ENCODE measurements around the gene POLR3C. TPM values are rescaled to one million over a fixed set of nuclear protein-coding genes. Genes with fewer than 3 reads are reported as not detected.

The POLR3C gene, protein sequence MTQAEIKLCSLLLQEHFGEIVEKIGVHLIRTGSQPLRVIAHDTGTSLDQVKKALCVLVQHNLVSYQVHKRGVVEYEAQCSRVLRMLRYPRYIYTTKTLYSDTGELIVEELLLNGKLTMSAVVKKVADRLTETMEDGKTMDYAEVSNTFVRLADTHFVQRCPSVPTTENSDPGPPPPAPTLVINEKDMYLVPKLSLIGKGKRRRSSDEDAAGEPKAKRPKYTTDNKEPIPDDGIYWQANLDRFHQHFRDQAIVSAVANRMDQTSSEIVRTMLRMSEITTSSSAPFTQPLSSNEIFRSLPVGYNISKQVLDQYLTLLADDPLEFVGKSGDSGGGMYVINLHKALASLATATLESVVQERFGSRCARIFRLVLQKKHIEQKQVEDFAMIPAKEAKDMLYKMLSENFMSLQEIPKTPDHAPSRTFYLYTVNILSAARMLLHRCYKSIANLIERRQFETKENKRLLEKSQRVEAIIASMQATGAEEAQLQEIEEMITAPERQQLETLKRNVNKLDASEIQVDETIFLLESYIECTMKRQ
- total RNA-seq (2021) (20.2 to 24.9 TPM (median 22.7 TPM) in 3 replicates), Bru-seq, nascent RNA (percentile 84 among the genes with signal in this experiment)
- long read RNA-seq, experiment 1, transcript POLR3C-201 (15 exons, 1,851 nt) = major isoform, 72 of 119 reads
- long read RNA-seq, experiment 1, partial matches to known transcripts = 7 of 119 reads
- long read RNA-seq, experiment 1, other reads (novel, unspliced or antisense) = 36 of 119 reads
- long read RNA-seq, experiment 2, transcript POLR3C-201 (15 exons, 1,851 nt) = major isoform, 5 of 24 reads
- long read RNA-seq, experiment 2, partial matches to known transcripts = 6 of 24 reads
- long read RNA-seq, experiment 2, other reads (novel, unspliced or antisense) = 13 of 24 reads
- long read RNA-seq, experiment 3, transcript POLR3C-201 (15 exons, 1,851 nt) = major isoform, 47 of 72 reads
- long read RNA-seq, experiment 3, partial matches to known transcripts = 4 of 72 reads
- long read RNA-seq, experiment 3, other reads (novel, unspliced or antisense) = 21 of 72 reads

- H3K27me3 Mint-ChIP-seq (ENCODE audit: low read depth) = no peaks in the 10 kb centered on the region
- no peaks in the 10 kb centered on the region for H3K9me3 Mint-ChIP-seq
- DNase-seq (ENCODE audit: low spot score) = peak; percentile 92
- ChIA-PET POLR2A (interaction anchor here (1.4 to 1.6 kb wide), 2 partner anchors 22 to 35 kb away, joined by 7 to 10 read pairs; partner anchors contain the start of genes NUDT17 and PIAS3), CTCF (interaction anchor here (1.1 to 1.4 kb wide), 5 partner anchors 9 to 141 kb away, joined by 3 to 19 read pairs (median 4); partner anchors contain the start of genes ANKRD34A, NUDT17, PIAS3 and POLR3GL)
- peaks cover 27% of the 10 kb centered on the region for H3K36me3 Mint-ChIP-seq
- peaks cover 5% of the 10 kb centered on the region for H3K4me1 Mint-ChIP-seq
- ATAC-seq = peak; percentile 95
- H3K27ac Mint-ChIP-seq = peak within 1 kb of the TSS; percentile 99
- peak within 1 kb of the TSS; percentile 93 for H3K4me3 Mint-ChIP-seq
- TF ChIP-seq TCF7 (CRISPR knock-in tag; IDR thresholded peaks at IDR 0.05; ENCODE audit: low read depth) (no peak), ZNF396 (CRISPR knock-in tag; IDR thresholded peaks at IDR 0.05; ENCODE audit: borderline replicate concordance) (no peak), E2F4 (CRISPR knock-in tag; IDR thresholded peaks at IDR 0.05; ENCODE audit: borderline replicate concordance, low read depth) (no peak), MYBL2 (CRISPR knock-in tag; IDR thresholded peaks at IDR 0.05) (peak; percentile 79; the same call in 1 of the 2 replicates), CBFB (CRISPR knock-in tag; IDR thresholded peaks at IDR 0.05; ENCODE audit: low read depth) (no peak; the same call in 1 of the 2 replicates), ZNF317 (CRISPR knock-in tag; IDR thresholded peaks at IDR 0.05; ENCODE audit: borderline replicate concordance, low read depth) (no peak), USF2 (CRISPR knock-in tag; IDR thresholded peaks at IDR 0.05) (peak; percentile 95), KAT7 (CRISPR knock-in tag; IDR thresholded peaks at IDR 0.05; ENCODE audit: borderline replicate concordance) (0 out of 2 replicates have a peak, but pooled peaks have one; percentile 56), FOXP1 (CRISPR knock-in tag; IDR thresholded peaks at IDR 0.05; ENCODE audit: borderline replicate concordance) (peak; percentile 64; the same call in 1 of the 2 replicates), ESRRA (CRISPR knock-in tag; IDR thresholded peaks at IDR 0.05; ENCODE audit: borderline replicate concordance) (0 out of 2 replicates have a peak, but pooled peaks have one; percentile 20), CREM (CRISPR knock-in tag; IDR thresholded peaks at IDR 0.05) (peak; percentile 58; the same call in 1 of the 2 replicates), GTF2I (CRISPR knock-in tag; conservative IDR thresholded peaks at IDR 0.05) (no peak), ELF4 (CRISPR knock-in tag; IDR thresholded peaks at IDR 0.05; ENCODE audit: low read depth) (0 out of 2 replicates have a peak, but pooled peaks have one; percentile 65)
- TF ChIP-seq, protein P1, sequence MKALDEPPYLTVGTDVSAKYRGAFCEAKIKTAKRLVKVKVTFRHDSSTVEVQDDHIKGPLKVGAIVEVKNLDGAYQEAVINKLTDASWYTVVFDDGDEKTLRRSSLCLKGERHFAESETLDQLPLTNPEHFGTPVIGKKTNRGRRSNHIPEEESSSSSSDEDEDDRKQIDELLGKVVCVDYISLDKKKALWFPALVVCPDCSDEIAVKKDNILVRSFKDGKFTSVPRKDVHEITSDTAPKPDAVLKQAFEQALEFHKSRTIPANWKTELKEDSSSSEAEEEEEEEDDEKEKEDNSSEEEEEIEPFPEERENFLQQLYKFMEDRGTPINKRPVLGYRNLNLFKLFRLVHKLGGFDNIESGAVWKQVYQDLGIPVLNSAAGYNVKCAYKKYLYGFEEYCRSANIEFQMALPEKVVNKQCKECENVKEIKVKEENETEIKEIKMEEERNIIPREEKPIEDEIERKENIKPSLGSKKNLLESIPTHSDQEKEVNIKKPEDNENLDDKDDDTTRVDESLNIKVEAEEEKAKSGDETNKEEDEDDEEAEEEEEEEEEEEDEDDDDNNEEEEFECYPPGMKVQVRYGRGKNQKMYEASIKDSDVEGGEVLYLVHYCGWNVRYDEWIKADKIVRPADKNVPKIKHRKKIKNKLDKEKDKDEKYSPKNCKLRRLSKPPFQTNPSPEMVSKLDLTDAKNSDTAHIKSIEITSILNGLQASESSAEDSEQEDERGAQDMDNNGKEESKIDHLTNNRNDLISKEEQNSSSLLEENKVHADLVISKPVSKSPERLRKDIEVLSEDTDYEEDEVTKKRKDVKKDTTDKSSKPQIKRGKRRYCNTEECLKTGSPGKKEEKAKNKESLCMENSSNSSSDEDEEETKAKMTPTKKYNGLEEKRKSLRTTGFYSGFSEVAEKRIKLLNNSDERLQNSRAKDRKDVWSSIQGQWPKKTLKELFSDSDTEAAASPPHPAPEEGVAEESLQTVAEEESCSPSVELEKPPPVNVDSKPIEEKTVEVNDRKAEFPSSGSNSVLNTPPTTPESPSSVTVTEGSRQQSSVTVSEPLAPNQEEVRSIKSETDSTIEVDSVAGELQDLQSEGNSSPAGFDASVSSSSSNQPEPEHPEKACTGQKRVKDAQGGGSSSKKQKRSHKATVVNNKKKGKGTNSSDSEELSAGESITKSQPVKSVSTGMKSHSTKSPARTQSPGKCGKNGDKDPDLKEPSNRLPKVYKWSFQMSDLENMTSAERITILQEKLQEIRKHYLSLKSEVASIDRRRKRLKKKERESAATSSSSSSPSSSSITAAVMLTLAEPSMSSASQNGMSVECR (CRISPR knock-in tag; IDR thresholded peaks at IDR 0.05; ENCODE audit: borderline replicate concordance) = no peak; the same call in 1 of the 2 replicates
- TF ChIP-seq, protein P2, sequence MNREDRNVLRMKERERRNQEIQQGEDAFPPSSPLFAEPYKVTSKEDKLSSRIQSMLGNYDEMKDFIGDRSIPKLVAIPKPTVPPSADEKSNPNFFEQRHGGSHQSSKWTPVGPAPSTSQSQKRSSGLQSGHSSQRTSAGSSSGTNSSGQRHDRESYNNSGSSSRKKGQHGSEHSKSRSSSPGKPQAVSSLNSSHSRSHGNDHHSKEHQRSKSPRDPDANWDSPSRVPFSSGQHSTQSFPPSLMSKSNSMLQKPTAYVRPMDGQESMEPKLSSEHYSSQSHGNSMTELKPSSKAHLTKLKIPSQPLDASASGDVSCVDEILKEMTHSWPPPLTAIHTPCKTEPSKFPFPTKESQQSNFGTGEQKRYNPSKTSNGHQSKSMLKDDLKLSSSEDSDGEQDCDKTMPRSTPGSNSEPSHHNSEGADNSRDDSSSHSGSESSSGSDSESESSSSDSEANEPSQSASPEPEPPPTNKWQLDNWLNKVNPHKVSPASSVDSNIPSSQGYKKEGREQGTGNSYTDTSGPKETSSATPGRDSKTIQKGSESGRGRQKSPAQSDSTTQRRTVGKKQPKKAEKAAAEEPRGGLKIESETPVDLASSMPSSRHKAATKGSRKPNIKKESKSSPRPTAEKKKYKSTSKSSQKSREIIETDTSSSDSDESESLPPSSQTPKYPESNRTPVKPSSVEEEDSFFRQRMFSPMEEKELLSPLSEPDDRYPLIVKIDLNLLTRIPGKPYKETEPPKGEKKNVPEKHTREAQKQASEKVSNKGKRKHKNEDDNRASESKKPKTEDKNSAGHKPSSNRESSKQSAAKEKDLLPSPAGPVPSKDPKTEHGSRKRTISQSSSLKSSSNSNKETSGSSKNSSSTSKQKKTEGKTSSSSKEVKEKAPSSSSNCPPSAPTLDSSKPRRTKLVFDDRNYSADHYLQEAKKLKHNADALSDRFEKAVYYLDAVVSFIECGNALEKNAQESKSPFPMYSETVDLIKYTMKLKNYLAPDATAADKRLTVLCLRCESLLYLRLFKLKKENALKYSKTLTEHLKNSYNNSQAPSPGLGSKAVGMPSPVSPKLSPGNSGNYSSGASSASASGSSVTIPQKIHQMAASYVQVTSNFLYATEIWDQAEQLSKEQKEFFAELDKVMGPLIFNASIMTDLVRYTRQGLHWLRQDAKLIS (CRISPR knock-in tag; IDR thresholded peaks at IDR 0.05; ENCODE audit: borderline replicate concordance) = no peak
- TF ChIP-seq, protein P3, sequence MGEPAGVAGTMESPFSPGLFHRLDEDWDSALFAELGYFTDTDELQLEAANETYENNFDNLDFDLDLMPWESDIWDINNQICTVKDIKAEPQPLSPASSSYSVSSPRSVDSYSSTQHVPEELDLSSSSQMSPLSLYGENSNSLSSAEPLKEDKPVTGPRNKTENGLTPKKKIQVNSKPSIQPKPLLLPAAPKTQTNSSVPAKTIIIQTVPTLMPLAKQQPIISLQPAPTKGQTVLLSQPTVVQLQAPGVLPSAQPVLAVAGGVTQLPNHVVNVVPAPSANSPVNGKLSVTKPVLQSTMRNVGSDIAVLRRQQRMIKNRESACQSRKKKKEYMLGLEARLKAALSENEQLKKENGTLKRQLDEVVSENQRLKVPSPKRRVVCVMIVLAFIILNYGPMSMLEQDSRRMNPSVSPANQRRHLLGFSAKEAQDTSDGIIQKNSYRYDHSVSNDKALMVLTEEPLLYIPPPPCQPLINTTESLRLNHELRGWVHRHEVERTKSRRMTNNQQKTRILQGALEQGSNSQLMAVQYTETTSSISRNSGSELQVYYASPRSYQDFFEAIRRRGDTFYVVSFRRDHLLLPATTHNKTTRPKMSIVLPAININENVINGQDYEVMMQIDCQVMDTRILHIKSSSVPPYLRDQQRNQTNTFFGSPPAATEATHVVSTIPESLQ (CRISPR knock-in tag; IDR thresholded peaks at IDR 0.05) = no peak
- TF ChIP-seq, protein P4, sequence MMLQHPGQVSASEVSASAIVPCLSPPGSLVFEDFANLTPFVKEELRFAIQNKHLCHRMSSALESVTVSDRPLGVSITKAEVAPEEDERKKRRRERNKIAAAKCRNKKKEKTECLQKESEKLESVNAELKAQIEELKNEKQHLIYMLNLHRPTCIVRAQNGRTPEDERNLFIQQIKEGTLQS (CRISPR knock-in tag; conservative IDR thresholded peaks at IDR 0.05) = no peak
Measured at GRCh38 chr1:145823565-145824498, at the start of gene POLR3C, which contains the start of gene RNF115. TSS of gene POLR3C (plus strand) at chr1:145824200. CDS start at chr1:145825777, 1,577 bp downstream. TSS of gene RNF115 (minus strand) at chr1:145824095. CDS start at chr1:145823873, 222 bp downstream.
